GM21825 (cell line): ENCODE results near the gene PTPRF.
"Not testable (repeated sequence)": the region's sequence is repeated elsewhere in the genome, so short reads cannot be mapped to it uniquely, and the experiment has no call there.

Source experiments
- ATAC-seq: cut with Tn5 transposase; IDR thresholded peaks from one replicate; pipeline ENCODE4 v1.9.1; 2021; ENCODE audit warnings: mild to moderate bottlenecking, moderate library complexity; ENCODE audit not compliant: unreplicated experiment

Gene PTPRF

GRCh38 chr1:43536864-43537358 is 6.2 kb downstream of the PTPRF start:
- ATAC-seq = no peak

GRCh38 chr1:43537423-43538142 is 6.9 kb downstream of the PTPRF start:
- ATAC-seq = no peak

- ATAC-seq = no peak
Observed at GRCh38 chr1:43538143-43538487, 7.4 kb downstream of the PTPRF start.

- ATAC-seq = no peak
Observed at GRCh38 chr1:43538969-43539368, 8.3 kb downstream of the PTPRF start.

- ATAC-seq = no peak
Observed at GRCh38 chr1:43539726-43540434, 9.2 kb downstream of the PTPRF start.

GRCh38 chr1:43540653-43541071 is 10.0 kb downstream of the PTPRF start:
- no peak for ATAC-seq

- ATAC-seq = no peak
Observed at GRCh38 chr1:43541141-43541540, 10.5 kb downstream of the PTPRF start.

GRCh38 chr1:43541721-43542401 is 11.2 kb downstream of the PTPRF start:
- ATAC-seq = no peak

- no peak for ATAC-seq
Observed at GRCh38 chr1:43542527-43543458, 12.1 kb downstream of the PTPRF start.

GRCh38 chr1:43543567-43543966 is 12.9 kb downstream of the PTPRF start:
- no peak for ATAC-seq

- no peak for ATAC-seq
Observed at GRCh38 chr1:43545339-43545694, 14.6 kb downstream of the PTPRF start.

GRCh38 chr1:43545695-43546387 is 15.2 kb downstream of the PTPRF start:
- no peak for ATAC-seq

- no peak for ATAC-seq
Observed at GRCh38 chr1:43546388-43547100, 15.9 kb downstream of the PTPRF start.

- ATAC-seq = no peak
Observed at GRCh38 chr1:43547538-43548072, 16.9 kb downstream of the PTPRF start.

- ATAC-seq = no peak
Observed at GRCh38 chr1:43548285-43549271, 17.9 kb downstream of the PTPRF start.

GRCh38 chr1:43549394-43549793 is 18.7 kb downstream of the PTPRF start:
- not testable (repeated sequence) for ATAC-seq

- ATAC-seq = no peak
Observed at GRCh38 chr1:43549921-43550597, 19.4 kb downstream of the PTPRF start.
